Brain microvascular endothelial cell (primary cell): Measurements from ENCODE around the gene TBC1D2.

Source experiments
- DNase-seq: peaks from one replicate; pipeline ENCODE4 v3.0.0-alpha.2; 2020
- H3K27ac ChIP-seq: fragments of 250-450 bp; sonication (Bioruptor Pico); 2 replicates; pipeline ENCODE4 v1.5.1; 2020; ENCODE audit warnings: mild to moderate bottlenecking, moderate library complexity
- H3K27me3 ChIP-seq: fragments of 250-450 bp; sonication (Bioruptor Pico); replicated peaks from 2 replicates; pipeline ENCODE4 v1.5.1; 2020; ENCODE audit warnings: mild to moderate bottlenecking
- H3K36me3 ChIP-seq: fragments of 250-450 bp; sonication (Bioruptor Pico); replicated peaks from 2 replicates; pipeline ENCODE4 v1.5.1; 2020; ENCODE audit warnings: mild to moderate bottlenecking
- H3K4me3 ChIP-seq: 2 replicates; pipeline ENCODE4 v1.5.1; 2011; ENCODE audit warnings: low read depth, mild to moderate bottlenecking, control low read depth, low read length, moderate library complexity
- CTCF ChIP-seq: IDR thresholded peaks from 2 replicates; pipeline ENCODE4 v1.5.1; 2011; ENCODE audit warnings: low read depth, mild to moderate bottlenecking, moderate library complexity, low read length, control low read depth, inconsistent platforms; ENCODE audit errors: missing control alignments
- in situ Hi-C: cut with HindIII; loops from 2 replicates; pipeline ENCODE4 v1.10.0; 2017; ENCODE audit warnings: low sequenced_read_pairs, low pct_ligation_motif_present

Gene TBC1D2

GRCh38 chr9:98251551-98251950 is 3.9 kb downstream of the TBC1D2 start:
- peak; percentile 74 for DNase-seq
- Histone ChIP-seq H3K4me3 (no peak overlapping the region), H3K27ac (peak overlapping the region; percentile 50), H3K27me3 (no peaks in the 10 kb centered on the region), H3K36me3 (peaks cover 20% of the 10 kb centered on the region)
- TF ChIP-seq CTCF, result no peak
- in situ Hi-C loops, result no loop called here

DNA sequence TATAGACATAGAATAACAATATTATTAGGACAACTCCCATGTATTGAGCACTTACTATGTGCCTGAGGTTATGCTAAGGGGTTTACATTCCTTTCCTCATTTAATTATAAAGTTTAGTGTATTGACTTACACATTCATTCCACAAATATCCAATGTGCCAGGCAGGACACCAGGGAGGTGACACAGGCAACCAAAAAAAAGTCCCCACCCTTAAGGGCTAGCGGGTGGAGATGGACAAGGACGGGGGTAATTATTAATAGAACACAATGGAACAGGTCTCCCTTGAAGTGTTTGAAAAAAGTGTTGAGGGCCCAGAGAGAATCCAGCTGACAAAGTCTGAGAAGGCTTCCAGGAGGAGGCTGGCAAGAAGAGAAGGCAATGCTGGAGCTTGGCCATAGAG is 5.7 kb downstream of the TBC1D2 start:
- H3K27me3 ChIP-seq, result no peaks in the 10 kb centered on the region
- peaks cover 20% of the 10 kb centered on the region for H3K36me3 ChIP-seq
- in situ Hi-C loops, result no loop called here
- no peak overlapping the region for H3K4me3 ChIP-seq
- DNase-seq, result no peak
- no peak for TF ChIP-seq CTCF
- H3K27ac ChIP-seq, result peak overlapping the region; percentile 97

DNA sequence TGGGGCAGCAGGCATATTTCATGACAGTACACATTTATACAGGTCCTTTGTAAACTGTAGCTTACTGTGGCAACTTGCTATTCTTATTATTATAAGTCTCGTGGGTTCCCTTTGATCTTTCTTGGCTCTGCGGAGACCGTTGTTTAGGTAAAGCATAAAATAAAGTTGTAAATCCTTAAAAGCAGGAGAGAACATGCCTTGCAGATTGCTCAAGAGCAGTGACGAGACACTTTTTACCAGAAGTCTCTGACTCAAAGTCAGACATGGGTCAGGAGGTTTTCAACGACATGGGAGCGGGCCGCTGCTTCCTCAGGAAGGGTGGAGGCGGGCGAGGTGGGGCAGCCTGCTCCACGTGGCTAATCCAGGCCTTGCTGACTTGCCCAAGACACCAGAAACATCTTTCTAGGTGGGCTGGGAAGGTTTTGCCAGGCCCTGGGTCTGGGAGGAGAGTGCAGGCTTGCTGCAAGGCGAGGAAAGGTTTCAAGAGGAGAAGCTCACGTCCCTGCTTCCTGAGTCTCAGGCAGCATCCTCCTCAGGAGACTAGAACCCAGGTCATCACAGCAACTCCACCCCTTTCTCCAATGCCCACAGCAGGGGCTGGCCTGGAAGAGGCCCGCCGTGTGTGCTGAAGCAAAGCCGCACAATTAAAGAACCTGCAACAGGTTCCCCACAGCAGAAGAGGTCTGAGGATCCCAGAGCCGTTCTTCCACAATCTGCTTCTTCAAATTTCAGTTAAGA is 6.5 kb downstream of the TBC1D2 start:
- Histone ChIP-seq H3K36me3 (peaks cover 20% of the 10 kb centered on the region), H3K4me3 (no peak overlapping the region), H3K27me3 (no peaks in the 10 kb centered on the region), H3K27ac (peak overlapping the region; percentile 97)
- TF ChIP-seq CTCF, result no peak
- peak; percentile 92 for DNase-seq
- in situ Hi-C loops, result no loop called here

- H3K27ac ChIP-seq, result peak overlapping the region; percentile 97
- H3K36me3 ChIP-seq, result peaks cover 20% of the 10 kb centered on the region
- no peak for DNase-seq
- H3K4me3 ChIP-seq, result no peak overlapping the region
- no peaks in the 10 kb centered on the region for H3K27me3 ChIP-seq
- in situ Hi-C loops, result no loop called here
- no peak for TF ChIP-seq CTCF
Observed at GRCh38 chr9:98247831-98248657, 7.4 kb downstream of the TBC1D2 start.

- H3K36me3 ChIP-seq, result peaks cover 10% of the 10 kb centered on the region
- DNase-seq, result no peak
- no peak for TF ChIP-seq CTCF
- no peak overlapping the region for H3K27ac ChIP-seq
- in situ Hi-C loops, result no loop called here
- no peaks in the 10 kb centered on the region for H3K27me3 ChIP-seq
- no peak overlapping the region for H3K4me3 ChIP-seq
Observed at GRCh38 chr9:98242426-98242825, 13.0 kb downstream of the TBC1D2 start.
